ENCODE data around the gene ENSA.
"Not testable (repeated sequence)": the region's sequence is repeated elsewhere in the genome, so short reads cannot be mapped to it uniquely, and the experiment has no call there.

Gene ENSA, protein sequence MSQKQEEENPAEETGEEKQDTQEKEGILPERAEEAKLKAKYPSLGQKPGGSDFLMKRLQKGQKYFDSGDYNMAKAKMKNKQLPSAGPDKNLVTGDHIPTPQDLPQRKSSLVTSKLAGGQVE

DNA sequence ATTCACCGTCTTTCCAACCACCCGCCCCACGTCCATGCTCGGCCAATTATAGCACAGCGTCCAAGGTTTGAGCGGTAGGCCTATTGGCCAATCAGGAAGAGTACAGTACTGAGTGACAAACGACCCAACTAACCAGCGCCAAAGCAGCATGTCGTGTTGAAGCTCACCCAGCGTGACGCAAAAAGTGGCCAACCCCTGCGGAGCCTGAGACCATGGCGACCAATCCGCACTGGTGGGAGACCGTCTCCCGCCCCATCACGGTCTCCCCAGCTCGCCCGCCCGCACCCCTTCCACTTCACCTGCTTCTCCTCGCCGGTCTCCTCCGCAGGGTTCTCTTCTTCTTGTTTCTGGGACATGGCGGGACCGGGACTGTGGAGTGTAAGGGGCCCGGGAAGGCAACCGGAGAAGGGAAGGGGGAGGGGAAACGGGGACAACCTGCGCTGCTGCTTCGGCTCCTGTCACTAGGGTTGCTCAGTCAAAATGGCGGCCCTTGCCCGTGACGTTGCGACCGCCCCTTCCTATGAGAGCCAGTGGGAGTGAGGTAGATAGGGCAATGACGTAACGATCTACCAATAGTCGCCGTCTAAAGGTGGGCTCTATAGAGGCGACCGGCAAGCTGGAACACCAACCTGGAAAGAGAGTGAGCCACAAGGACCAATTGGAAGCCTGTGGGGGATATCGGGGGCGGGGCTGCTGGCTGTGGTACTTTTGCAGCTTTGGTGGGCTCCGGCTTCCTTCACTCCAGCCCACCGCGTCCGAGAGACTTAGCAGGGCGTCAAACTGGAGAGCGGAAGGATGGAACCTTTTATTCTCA is at the start of gene ENSA:
Gene ENSA, minus strand, starts transcription at position 498 of the 814 bp plus-strand sequence. Its CDS starts 142 bp downstream, at position 356.
- DNase-seq (ENCODE audit: low read depth in 2 of 2) = peak; percentile 88 to 91

DNA sequence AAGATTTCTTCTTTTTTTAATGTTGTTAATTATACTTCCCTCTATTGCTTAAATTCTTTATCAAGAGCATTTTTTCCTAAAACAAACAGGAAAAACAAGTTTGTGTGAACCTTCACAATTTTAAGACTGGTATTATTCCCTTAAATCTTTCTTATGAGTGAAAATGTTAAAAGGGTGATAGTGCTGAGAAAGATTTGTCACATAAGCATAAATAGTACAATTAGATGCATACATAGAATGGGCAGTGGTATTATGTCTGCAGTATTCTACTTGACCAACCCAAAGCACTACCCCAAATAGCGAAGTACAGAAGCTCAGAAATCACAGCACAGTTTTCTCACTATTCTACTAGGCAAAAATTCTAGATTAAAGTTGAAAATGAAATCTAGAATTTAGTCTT is 49.6 kb upstream of the ENSA start:
- DNase-seq (ENCODE audit: low read depth in 2 of 2) = no peak

DNA sequence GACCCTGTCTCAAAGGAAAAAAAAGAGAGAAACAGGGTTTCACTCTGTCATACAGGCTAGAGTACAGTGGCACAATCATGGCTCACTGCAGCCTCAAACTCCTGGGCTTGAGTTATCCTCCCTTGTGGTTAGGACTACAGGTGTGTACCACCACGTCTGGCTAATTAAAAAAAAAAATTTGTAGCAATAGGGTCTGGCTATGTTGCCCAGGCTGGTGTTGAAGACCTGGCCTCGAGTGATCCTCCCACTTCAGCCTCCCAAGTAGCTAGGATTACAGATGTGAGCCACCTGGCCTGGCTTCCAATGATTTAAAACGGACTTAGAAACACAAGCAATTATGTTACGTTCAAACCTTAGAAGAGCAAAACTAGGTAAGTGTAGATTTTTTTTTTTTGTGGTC is 45.5 kb upstream of the ENSA start:
- no peak for DNase-seq (ENCODE audit: low read depth in 2 of 2)

DNA sequence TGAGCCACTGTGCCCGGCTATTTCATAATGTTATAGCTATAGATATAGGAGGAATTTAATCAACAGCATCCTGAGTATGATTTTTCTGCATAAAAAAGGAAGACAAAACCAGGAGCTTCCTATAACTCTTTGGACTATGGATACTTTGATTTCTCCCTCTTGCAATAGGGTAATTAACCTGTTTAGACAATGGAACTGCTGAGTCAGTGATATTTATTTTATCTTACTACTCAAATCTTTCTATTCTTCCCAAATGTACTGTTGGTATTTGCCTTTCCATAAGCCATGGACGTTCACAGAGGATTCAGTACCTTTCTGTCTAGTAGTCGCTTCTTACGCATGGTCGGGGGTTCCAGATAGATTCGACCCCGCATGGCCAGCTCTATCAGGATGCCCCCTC is 33.9 kb upstream of the ENSA start:
- DNase-seq (ENCODE audit: low read depth in 2 of 2) = no peak

DNA sequence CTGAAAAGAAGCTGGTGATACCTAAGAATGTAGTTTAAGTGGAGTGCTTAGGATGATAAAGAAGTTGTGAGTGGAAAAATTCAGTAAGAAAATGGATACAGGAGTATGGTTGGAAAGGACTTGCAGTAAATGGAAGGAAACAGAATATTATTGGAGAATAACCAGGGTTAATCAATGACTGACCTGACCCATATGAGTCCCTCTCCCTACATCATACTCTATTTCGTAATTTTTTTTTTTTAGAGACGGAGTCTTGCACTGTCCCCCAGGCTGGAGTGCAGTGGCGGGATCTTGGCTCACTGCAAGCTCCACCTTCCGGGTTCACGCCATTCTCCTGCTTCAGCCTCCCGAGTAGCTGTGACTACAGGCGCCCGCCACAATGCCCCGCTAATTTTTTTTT is 33.4 kb upstream of the ENSA start:
- no peak for DNase-seq (ENCODE audit: low read depth in 2 of 2)

DNA sequence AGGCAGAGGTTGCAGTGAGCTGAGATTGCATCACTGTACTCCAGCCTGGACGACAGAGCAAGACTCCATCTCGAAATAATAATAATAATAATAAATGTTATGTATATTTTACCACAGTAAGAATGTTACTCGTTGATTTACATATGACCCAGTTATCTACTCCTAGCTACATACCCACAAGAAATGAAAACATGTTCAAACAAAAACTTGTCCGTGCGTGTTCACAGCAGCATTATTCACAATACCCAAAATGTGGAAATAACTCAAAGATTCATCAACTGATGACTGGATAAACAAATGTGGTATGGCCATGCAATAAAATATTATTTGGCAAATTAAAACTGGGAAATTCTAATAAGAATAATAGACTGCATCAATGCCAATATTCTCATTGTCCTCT is 31.7 kb upstream of the ENSA start:
- no peak for DNase-seq (ENCODE audit: low read depth in 2 of 2)

DNA sequence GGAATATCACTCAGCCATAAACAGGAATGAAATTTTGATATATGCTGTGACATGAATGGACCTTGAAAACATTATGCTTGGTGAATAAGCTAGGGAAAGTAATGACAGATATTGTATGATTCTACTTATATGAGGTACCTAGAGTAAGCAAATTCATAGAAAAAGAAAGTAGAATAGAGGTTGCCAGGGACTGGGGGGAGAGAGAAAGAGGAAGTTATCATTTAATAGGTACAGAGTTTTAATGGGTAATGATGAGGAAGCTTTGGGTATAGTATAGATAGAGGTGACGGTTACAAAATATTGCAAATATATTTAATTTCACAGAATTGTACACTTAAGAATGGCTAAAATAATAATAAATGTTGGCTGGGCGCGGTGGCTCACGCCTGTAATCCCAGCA is 31.2 kb upstream of the ENSA start:
- no peak for DNase-seq (ENCODE audit: low read depth in 2 of 2)

DNA sequence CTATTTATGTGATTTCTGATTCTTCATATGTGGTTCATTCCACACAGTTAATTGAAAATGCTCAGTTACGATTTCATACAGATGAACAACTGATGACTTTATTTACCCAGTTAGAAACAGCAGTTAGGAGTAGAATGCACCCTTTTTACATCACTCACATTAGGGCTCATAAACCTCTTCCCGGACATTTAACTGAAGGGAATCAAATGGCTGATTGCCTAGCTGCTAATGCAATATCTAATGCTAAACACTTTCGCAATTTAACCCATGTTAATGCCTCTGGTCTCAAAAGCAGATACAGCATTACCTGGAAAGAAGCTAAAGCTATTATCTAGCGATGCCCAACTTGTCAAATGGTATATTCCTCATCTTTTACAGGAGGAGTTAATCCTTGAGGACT is 27.7 kb upstream of the ENSA start:
- DNase-seq (ENCODE audit: low read depth in 2 of 2) = not testable (repeated sequence)

DNA sequence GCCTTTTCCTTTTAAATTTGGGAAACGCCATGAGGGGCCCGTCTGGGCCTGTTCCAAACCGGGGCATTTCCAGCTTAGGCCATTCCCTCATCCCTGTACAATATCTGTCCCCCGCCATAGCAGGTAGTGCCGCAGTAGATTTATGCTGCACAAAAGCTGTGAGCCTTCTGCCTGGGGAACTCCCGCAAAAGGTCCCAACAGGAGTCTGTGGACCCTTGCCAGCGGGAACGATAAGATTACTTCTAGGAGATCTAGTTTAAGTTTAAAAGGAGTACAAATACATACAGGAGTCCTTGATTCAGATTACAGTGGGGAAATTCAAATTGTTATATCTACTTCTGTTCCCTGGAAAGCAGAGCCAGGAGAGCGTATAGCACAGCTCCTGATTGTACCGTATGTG is 25.2 kb upstream of the ENSA start:
- DNase-seq (ENCODE audit: low read depth in 2 of 2) = not testable (repeated sequence)

DNA sequence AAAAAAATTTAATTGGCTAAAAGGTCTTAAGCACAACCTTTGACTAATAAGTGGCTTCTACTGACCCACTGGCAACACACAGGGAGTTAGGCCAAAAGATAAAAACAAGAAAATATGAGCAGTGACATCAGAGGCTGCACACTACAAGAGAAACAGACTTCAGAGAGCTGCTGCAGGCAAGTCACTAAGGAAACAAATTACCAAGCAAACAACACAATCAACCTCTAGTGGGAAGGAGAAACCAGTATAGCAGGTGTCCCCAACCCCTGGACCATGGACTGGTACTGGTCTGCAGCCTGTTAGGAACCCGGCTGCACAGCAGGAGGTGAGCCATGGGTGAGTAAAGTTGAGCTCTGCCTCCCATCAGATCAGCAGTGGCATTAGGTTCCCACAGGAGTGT is 20.8 kb upstream of the ENSA start:
- no peak for DNase-seq (ENCODE audit: low read depth in 2 of 2)

DNA sequence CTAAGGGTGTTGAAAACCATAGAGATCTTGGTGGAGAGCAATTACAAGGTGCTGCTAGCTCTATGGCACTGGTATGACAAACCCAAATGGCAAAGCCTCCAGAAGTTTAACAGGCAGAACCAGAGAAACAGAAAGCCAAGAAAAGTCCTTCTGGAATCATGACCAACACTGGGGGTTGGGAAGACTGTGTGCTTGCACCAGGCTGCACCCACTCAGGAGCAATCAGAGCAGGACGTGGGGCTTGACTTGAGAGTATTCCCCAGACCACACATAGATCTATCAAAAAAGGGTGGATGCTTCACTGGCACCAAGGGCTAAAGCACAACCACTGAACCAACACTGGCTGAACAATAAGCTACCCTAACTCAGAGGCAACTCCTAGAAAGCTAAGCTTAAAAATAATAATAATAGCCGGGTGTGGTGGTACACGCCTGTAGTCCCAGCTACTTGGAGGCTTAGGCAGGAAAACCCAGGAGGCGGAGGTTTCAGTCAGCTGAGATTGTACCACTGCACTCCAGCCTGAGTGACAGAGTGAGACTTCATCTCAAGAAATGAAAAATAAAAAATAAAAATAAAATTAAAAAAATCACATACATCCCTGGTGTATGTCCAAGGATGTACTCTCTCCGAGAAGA is 20.1 kb upstream of the ENSA start:
- no peak for DNase-seq (ENCODE audit: low read depth in 2 of 2)

DNA sequence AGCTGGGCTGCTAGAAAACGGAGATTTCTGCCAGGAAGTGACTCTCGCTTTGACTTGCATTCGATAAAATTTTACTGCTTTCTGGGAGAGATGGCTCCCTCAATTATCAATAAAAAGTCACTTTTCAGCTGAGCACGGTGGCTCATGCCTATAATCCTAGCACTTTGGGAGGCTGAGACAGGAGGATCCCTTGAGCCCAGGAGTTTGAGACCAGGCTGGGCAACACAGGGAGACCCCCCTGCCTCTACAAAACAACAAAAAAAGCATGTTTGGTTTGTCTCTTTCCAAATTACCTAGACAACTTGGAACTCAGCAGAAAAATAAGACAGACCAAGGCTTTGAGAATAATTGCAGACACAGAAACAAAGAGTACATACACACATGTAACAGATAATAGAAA is 12.9 kb upstream of the ENSA start:
- no peak for DNase-seq (ENCODE audit: low read depth in 2 of 2)

DNA sequence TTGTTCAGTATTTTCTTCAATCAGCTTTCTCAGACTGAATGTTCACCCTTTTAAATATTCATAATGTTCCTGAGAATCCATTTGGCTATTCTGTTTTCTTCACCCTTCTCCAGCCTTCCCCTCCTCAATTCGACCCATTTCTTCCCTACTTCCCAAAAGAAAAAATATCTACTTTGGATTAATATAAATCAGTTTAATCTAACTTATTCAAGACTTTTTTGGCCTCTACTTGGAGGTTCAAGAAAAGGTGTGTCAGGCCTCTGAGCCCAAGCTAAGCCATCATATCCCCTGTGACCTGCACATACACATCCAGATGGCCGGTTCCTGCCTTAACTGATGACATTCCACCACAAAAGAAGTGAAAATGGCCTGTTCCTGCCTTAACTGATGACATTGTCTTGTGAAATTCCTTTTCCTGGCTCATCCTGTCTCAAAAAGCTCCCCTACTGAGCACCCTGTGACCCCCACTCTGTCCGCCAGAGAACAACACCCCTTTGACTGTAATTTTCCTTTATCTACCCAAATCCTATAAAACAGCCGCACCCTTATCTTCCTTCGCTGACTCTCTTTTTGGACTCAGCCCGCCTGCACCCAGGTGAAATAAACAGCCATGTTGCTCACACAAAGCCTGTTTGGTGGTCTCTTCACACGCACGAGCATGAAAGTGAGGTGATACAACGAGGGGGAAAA is 11.9 kb upstream of the ENSA start:
- DNase-seq (ENCODE audit: low read depth in 2 of 2) = not testable (repeated sequence)

DNA sequence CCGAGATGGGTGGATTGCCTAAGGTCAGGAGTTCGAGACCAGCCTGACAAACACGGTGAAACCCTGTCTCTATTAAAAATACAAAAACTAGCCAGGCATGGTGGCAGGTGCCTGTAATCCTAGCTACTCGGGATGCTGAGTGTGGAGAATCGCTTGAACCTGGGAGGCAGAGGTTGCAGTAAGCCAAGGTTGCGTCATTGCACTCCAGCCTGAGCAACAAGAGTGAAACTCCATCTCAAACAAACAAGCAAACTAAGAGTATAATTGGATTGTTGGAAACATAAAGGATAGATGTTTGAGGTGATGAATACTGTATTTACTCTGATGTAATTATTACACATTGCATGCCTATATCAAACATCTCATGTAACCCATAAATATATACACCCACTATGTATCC is 9.0 kb upstream of the ENSA start:
- DNase-seq (ENCODE audit: low read depth in 2 of 2) = not testable (repeated sequence)

DNA sequence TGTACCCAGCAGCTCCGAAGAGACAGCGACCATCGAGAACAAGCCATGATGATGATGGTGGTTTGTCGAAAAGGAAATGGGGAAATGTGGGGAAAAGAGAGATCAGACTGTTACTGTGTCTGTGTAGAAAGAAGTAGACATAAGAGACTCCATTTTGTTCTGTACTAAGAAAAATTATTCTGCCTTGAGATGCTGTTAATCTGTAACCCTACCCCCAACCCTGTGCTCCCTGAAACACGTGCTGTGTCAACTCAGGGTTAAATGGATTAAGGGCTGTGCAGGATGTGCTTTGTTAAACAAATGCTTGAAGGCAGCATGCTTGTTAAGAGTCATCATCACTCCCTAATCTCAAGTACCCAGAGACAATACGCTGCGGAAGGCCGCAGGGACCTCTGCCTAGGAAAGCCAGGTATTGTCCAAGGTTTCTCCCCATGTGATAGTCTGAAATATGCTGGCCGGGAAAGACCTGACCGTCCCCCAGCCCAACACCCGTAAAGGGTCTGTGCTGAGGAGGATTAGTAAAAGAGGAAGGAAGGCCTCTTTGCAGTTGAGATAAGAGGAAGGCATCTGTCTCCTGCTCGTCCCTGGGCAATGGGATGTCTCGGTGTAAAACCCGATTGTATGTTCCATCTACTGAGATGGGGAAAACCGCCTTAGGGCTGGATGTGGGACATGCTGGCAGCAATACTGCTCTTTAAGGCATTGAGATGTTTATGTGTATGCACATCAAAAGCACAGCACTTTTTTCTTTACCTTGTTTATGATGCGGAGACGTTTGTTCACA is 5.6 kb upstream of the ENSA start:
- DNase-seq (ENCODE audit: low read depth in 2 of 2) = not testable (repeated sequence)

DNA sequence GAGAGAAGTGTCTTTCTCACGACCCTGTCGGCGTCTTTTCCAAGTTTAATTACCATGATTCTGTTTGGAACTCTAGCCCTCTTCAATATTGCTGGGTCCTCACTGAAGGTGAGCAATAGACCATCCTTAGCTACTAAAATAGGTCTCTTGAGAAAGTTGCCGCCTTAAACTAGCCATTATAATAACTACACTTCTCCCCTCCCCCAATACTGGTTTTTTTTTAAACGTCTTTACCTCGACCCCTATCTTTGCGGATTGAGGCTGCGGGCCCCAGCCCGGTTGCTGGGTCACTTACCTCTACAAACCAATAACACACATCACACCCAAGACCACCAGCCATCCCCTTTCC is 672 bp downstream of the ENSA start:
- no peak for DNase-seq (ENCODE audit: low read depth in 2 of 2)

DNA sequence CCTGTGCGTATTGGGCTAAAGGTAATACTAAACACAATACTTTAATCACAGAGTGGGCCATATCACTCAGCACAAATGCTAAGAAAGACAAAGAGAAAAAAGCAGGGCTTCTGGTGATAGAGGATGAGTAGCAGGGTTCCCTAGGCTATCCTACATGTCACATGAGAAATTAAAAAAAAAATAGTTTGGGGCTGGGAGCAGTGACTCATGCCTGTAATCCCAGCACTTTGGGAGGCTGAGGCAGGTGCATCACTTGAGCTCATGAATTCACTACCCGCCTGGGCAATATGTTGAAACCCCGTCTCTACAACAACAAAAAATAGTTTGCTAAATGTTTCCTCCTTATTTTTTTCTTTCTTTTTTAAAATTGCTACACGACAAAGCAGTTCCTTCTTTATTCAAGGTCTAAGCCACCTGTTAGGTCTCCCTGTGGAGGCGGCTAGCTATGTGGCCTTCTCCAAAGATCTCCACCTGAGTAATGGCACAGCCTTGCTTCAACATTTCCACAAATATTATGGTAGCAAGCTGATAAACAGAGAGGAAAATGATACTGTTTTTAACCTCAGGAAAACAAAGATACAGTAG is 1.5 kb downstream of the ENSA start:
- DNase-seq (ENCODE audit: low read depth in 2 of 2) = no peak

DNA sequence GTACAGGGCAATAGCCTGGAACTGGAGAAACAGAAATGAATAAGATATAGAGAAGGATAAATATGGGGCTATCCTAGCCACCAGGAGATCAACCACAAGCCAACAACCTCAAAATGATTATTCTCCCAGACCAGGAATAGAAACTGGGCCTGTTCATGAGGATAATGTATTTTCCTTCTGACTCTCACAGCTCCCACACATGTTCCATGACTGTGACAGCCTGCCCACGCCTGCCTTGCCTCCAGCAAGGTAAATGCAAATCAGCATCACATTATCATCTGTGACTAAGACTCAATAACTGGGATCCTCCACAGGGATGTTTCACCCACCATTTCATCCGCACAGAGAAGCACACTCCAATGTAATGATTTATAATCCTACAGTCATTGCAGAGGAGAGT is 3.3 kb downstream of the ENSA start:
- peak in 1 of 2 experiments; percentile 43 for DNase-seq (ENCODE audit: low read depth in 2 of 2)

DNA sequence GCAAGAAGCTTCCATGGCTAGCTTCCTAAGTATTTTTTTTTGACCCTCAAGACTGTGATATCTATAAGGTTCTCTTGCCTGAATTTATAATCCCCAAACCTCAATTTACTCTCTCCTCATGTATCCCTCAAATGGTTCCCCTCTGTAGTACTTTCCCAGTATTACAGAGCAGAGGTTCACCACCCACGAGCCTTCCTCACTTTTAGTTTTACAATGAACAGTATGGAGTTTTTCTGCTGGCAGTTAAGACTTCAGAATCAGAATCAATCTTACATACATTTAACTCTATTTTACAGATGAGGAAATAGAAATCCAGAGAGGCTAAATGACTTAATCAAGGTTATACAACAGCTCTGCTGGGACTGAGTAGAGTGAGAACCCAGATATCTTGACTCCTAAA is 4.9 kb downstream of the ENSA start:
- DNase-seq (ENCODE audit: low read depth in 2 of 2) = not testable (repeated sequence)

DNA sequence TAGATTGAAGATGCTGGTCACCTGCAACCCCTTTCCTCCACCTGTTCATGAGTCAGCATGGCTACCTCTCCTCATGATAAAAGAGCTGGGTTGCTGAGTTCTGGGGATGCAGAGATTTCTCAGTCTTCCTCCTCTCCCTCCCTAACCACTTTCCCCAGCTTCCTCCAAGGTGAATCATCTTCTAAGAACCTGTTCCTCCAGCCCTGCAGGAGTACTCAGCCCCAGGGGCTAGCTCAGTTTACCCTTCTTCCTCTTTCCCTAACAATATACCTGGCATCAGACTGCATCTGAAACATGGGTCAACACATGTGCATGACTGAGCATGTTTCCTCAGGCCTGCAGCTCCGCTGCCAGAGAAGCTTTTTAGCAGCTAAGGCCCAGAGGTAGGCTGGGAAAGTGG is 5.3 kb downstream of the ENSA start:
- DNase-seq (ENCODE audit: low read depth in 2 of 2) = not testable (repeated sequence)

DNA sequence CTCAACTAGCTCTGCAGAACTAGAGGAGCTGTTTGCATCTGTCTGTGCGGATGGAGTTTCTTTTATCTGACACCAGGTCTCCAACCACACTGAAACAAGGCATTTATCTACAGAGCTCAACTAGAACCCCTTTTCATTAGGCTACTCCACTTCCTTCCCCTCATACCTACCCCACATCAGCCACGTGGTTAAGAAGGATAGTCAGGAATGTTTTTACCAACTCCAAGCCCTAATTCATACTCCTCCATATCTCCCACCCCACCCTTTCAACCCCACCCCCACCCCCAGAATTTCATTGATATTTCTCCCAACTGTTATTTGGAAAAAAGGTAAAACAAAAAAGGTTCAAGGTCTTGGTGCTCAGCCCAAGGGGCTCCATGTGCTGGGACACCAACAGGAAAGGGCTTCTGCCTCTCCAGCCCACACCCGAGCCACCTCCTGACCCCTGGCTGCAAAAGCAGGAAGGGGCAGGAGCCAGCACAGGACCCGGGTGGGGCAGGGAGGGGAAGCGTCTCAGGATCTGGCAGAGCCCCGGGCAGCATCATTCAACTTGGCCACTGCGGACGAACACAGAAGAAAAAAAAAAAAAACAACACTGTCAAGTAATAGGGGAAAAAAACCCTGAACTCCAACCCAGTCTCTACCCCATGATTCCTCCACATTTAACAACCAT is 7.0 kb downstream of the ENSA start:
- no peak for DNase-seq (ENCODE audit: low read depth in 2 of 2)

All from stimulated activated CD4-positive, alpha-beta T cell treated with anti-CD3 and anti-CD28 coated beads, Interleukin-12 subunit alpha, Interleukin-12 subunit beta, amount 100 ng/mL, for 24 hours (primary cell).